Rectal smooth muscle tissue (tissue), 1 donor: ENCODE data around the gene ANXA4.
"Not testable (repeated sequence)": the region's sequence is repeated elsewhere in the genome, so short reads cannot be mapped to it uniquely, and the experiment has no call there.

Source experiments
- H3K27ac ChIP-seq: one replicate; pipeline ENCODE4 v1.7.0; 2013; ENCODE audit warnings: low read depth, low read length, inconsistent platforms
- H3K27me3 ChIP-seq: one replicate; pipeline ENCODE4 v1.7.0; 2013; ENCODE audit warnings: low read length; ENCODE audit not compliant: control insufficient read depth, insufficient read depth
- H3K36me3 ChIP-seq: one replicate; pipeline ENCODE4 v1.7.0; 2013; ENCODE audit warnings: low read length; ENCODE audit not compliant: control insufficient read depth, insufficient read depth
- H3K4me1 ChIP-seq: one replicate; pipeline ENCODE4 v1.7.0; 2013; ENCODE audit warnings: low read length; ENCODE audit not compliant: control insufficient read depth, insufficient read depth
- H3K4me3 ChIP-seq: one replicate; pipeline ENCODE4 v1.7.0; 2013; ENCODE audit warnings: low read length
- H3K9ac ChIP-seq: one replicate; pipeline ENCODE4 v1.7.0; 2013; ENCODE audit warnings: low read length

The ANXA4 gene

GRCh38 chr2:69764286-69765095 lies 22.6 kb downstream of the ANXA4 start:
- Histone ChIP-seq H3K27ac (no peak overlapping the region), H3K9ac (no peak overlapping the region), H3K4me3 (no peak overlapping the region), H3K36me3 (no peaks in the 10 kb centered on the region), H3K4me1 (no peaks in the 10 kb centered on the region), H3K27me3 (no peaks in the 10 kb centered on the region)

GRCh38 chr2:69765096-69765380 lies 23.1 kb downstream of the ANXA4 start:
- peaks cover 2% of the 10 kb centered on the region for H3K4me1 ChIP-seq
- H3K36me3 ChIP-seq: no peaks in the 10 kb centered on the region
- no peak overlapping the region for H3K27ac ChIP-seq
- no peak overlapping the region for H3K4me3 ChIP-seq
- no peak overlapping the region for H3K9ac ChIP-seq
- no peaks in the 10 kb centered on the region for H3K27me3 ChIP-seq

- Histone ChIP-seq H3K4me3 (no peak overlapping the region), H3K4me1 (peaks cover 3% of the 10 kb centered on the region), H3K27me3 (no peaks in the 10 kb centered on the region), H3K9ac (no peak overlapping the region), H3K36me3 (no peaks in the 10 kb centered on the region), H3K27ac (no peak overlapping the region)
Measured at GRCh38 chr2:69766014-69766413, 24.1 kb downstream of the ANXA4 start.

GRCh38 chr2:69767034-69767433 lies 25.1 kb downstream of the ANXA4 start:
- Histone ChIP-seq H3K4me3 (no peak overlapping the region), H3K27ac (no peak overlapping the region), H3K27me3 (no peaks in the 10 kb centered on the region), H3K4me1 (peaks cover 3% of the 10 kb centered on the region), H3K9ac (no peak overlapping the region), H3K36me3 (no peaks in the 10 kb centered on the region)

GRCh38 chr2:69768235-69768634 lies 26.3 kb downstream of the ANXA4 start:
- H3K36me3 ChIP-seq: no peaks in the 10 kb centered on the region
- no peak overlapping the region for H3K27ac ChIP-seq
- no peak overlapping the region for H3K9ac ChIP-seq
- H3K4me1 ChIP-seq: peaks cover 3% of the 10 kb centered on the region
- H3K27me3 ChIP-seq: no peaks in the 10 kb centered on the region
- H3K4me3 ChIP-seq: no peak overlapping the region

GRCh38 chr2:69768789-69769188 lies 26.9 kb downstream of the ANXA4 start:
- H3K27me3 ChIP-seq: no peaks in the 10 kb centered on the region
- H3K36me3 ChIP-seq: no peaks in the 10 kb centered on the region
- H3K27ac ChIP-seq: no peak overlapping the region
- H3K9ac ChIP-seq: no peak overlapping the region
- H3K4me1 ChIP-seq: peaks cover 3% of the 10 kb centered on the region
- H3K4me3 ChIP-seq: no peak overlapping the region

- no peak overlapping the region for H3K4me3 ChIP-seq
- no peak overlapping the region for H3K9ac ChIP-seq
- H3K36me3 ChIP-seq: no peaks in the 10 kb centered on the region
- no peaks in the 10 kb centered on the region for H3K27me3 ChIP-seq
- peaks cover 3% of the 10 kb centered on the region for H3K4me1 ChIP-seq
- no peak overlapping the region for H3K27ac ChIP-seq
Measured at GRCh38 chr2:69769272-69769671, 27.3 kb downstream of the ANXA4 start.

- Histone ChIP-seq H3K36me3 (no peaks in the 10 kb centered on the region), H3K27me3 (no peaks in the 10 kb centered on the region), H3K4me1 (peaks cover 3% of the 10 kb centered on the region), H3K27ac (peak overlapping the region; percentile 42), H3K9ac (no peak overlapping the region), H3K4me3 (no peak overlapping the region)
Measured at GRCh38 chr2:69770193-69770702, 28.3 kb downstream of the ANXA4 start.

GRCh38 chr2:69770747-69771146 lies 28.8 kb downstream of the ANXA4 start:
- Histone ChIP-seq H3K9ac (no peak overlapping the region), H3K4me1 (peaks cover 3% of the 10 kb centered on the region), H3K27ac (no peak overlapping the region), H3K4me3 (no peak overlapping the region), H3K27me3 (no peaks in the 10 kb centered on the region), H3K36me3 (no peaks in the 10 kb centered on the region)

- Histone ChIP-seq H3K4me1 (peaks cover 3% of the 10 kb centered on the region), H3K36me3 (no peaks in the 10 kb centered on the region), H3K27ac (no peak overlapping the region), H3K4me3 (no peak overlapping the region), H3K9ac (no peak overlapping the region), H3K27me3 (no peaks in the 10 kb centered on the region)
Measured at GRCh38 chr2:69771461-69771860, 29.5 kb downstream of the ANXA4 start.

- H3K27ac ChIP-seq: no peak overlapping the region
- H3K36me3 ChIP-seq: no peaks in the 10 kb centered on the region
- H3K4me1 ChIP-seq: peaks cover 3% of the 10 kb centered on the region
- H3K9ac ChIP-seq: no peak overlapping the region
- H3K27me3 ChIP-seq: no peaks in the 10 kb centered on the region
- H3K4me3 ChIP-seq: no peak overlapping the region
Measured at GRCh38 chr2:69773206-69773605, 31.3 kb downstream of the ANXA4 start.

GRCh38 chr2:69774258-69774983 lies 32.5 kb downstream of the ANXA4 start:
- not testable (repeated sequence) for H3K27ac ChIP-seq, H3K4me3 ChIP-seq, H3K9ac ChIP-seq, H3K4me1 ChIP-seq, H3K36me3 ChIP-seq, H3K27me3 ChIP-seq
